Adrenal gland (tissue), 12 donors: Measurements from ENCODE around the gene SFXN3. TPM values are rescaled to one million over a fixed set of nuclear protein-coding genes. Genes with fewer than 3 reads are reported as not detected.

Experiments
- DNase-seq, 7 donors: peaks; one replicate each; pipeline ENCODE4 v3.0.0-alpha.2; 2019 to 2020
- H3K27ac ChIP-seq, 5 donors: fragments of 200-600 bp; sonication (generic) in 4 of 5; 1 replicate in 3 of 5; 2 replicates in 2 of 5; pipeline versions ENCODE4 v1.5.1 to v1.8.0; 2016 to 2020; ENCODE audit warnings: mild to moderate bottlenecking in 1 of 5
- H3K27me3 ChIP-seq: fragments of 200-600 bp; 2 replicates; pipeline ENCODE4 v1.8.0; 2021
- H3K36me3 ChIP-seq, 2 donors: fragments of 200-600 bp; replicated peaks in 1 of 2; 1 replicate in 1 of 2; 2 replicates in 1 of 2; pipeline versions ENCODE4 v1.5.1 to v1.8.0; 2018 to 2022
- H3K4me1 ChIP-seq, 2 donors: fragments of 200-600 bp; replicated peaks in 1 of 2; 1 replicate in 1 of 2; 2 replicates in 1 of 2; pipeline versions ENCODE4 v1.5.1 to v1.8.0; 2018 to 2021
- H3K4me3 ChIP-seq, 4 donors: fragments of 200-600 bp; sonication (generic) in 3 of 4; one replicate each; pipeline ENCODE4 v1.5.1; 2016 to 2018
- H3K9me3 ChIP-seq, 3 donors: fragments of 200-600 bp; sonication (generic) in 1 of 3; replicated peaks in 1 of 3; 1 replicate in 2 of 3; 2 replicates in 1 of 3; pipeline versions ENCODE4 v1.5.1 to v1.8.0; 2016 to 2021
- POLR2A ChIP-seq, 2 donors: fragments of 450-650 bp; IDR thresholded peaks; one replicate each; pipeline ENCODE4 v1.6.1; 2017; ENCODE audit warnings: antibody characterized with exemption in 2 of 2, mild to moderate bottlenecking in 2 of 2, moderate library complexity in 1 of 2
- WGBS, 4 donors: extraction: QIAGEN DNeasy Blood & Tissue Kit in 2 of 4; methylation state at CpG; one replicate each; pipeline versions ENCODE4 v1.1.5 to v1.1.7; 2013 to 2017; 5-methylcytosine and 5-hydroxymethylcytosine counted together
- intact Hi-C, 2 donors: fragments of 100-400 bp; cut with DNase I; formaldehyde crosslinking; loops; one replicate each; pipeline versions ENCODE4 v1.14.1 to v1.15.0; 2022 to 2023
- polyA plus RNA-seq, 3 donors: library from polyadenylated mRNA; stranded (reverse); fragments of 200-250 nt in 2 of 3; fragments of 350-450 nt in 1 of 3; fragmentation: Illumina TruSeq in 1 of 3; extraction: RNeasy Lipid Tissue Mini Kit (QIAGEN cat#74804) in 1 of 3; gene quantifications; one replicate each; pipeline ENCODE4 v1.2.3, GENCODE V29; 2013 to 2014
- total RNA-seq, 9 donors: library from RNA; depleted of rRNA in 4 of 9; stranded (reverse); fragments of >200 nt in 4 of 9; fragments of 120-200 nt in 1 of 9; fragmentation: NEBNext Ultra II Directional in 1 of 9; extraction: Animal tissue kit (Norgen Biotek cat#: 25700) in 1 of 9; gene quantifications; one replicate each; pipeline versions ENCODE4 v1.1.0 to v1.2.4, GENCODE V29; 2013 to 2023
- TF ChIP-seq, protein P1 (sequence below), 6 experiments: fragments of 450-650 bp in 4 of 6; fragments of 200-600 bp in 2 of 6; sonication (generic) in 1 of 6; IDR thresholded peaks; 1 replicate in 5 of 6; 2 replicates in 1 of 6; pipeline versions ENCODE4 v1.5.1 to v1.8.0; 2016 to 2021; ENCODE audit warnings: antibody characterized with exemption in 6 of 6, mild to moderate bottlenecking in 2 of 6, moderate library complexity in 1 of 6
- donor health status: healthy with polysubstance abuse.
- donor health status: Bipolar disorder and iron deficiency.
- donor health status: DM: yes; HTN: yes; CAD: no.
- donor health status: DM: no; HTN: no; CAD: no.
- donor health status: DM: no; HTN: no; CAD: no.
- donor health status: DM: yes; HTN: yes; CAD: no.

Gene SFXN3
- total and polyA plus RNA-seq, 12 donors = 20.4 to 54.0 (median 31.0) TPM

DNA sequence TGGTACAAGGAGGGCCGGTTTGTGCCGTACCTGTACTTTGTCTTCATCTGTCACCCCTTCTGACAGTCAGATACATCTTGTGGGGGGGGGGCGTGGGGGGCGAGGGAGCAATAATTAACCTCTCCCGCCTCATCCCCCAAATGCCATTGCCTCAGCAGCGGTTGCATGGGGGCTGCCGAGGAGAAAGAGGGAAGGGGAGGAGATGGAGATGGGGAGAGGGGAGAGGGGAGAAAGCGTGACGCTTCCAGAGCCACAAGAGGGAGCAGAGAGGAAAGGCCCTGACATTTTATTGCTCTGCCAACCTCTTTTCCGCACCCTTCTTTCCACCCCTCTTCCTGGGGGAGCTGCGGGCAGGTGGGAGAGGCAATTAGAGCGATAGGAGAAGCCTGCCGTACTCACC lies 42.6 kb downstream of the SFXN3 start:
- intact Hi-C loops = no loop called here
- TF ChIP-seq, protein P1, sequence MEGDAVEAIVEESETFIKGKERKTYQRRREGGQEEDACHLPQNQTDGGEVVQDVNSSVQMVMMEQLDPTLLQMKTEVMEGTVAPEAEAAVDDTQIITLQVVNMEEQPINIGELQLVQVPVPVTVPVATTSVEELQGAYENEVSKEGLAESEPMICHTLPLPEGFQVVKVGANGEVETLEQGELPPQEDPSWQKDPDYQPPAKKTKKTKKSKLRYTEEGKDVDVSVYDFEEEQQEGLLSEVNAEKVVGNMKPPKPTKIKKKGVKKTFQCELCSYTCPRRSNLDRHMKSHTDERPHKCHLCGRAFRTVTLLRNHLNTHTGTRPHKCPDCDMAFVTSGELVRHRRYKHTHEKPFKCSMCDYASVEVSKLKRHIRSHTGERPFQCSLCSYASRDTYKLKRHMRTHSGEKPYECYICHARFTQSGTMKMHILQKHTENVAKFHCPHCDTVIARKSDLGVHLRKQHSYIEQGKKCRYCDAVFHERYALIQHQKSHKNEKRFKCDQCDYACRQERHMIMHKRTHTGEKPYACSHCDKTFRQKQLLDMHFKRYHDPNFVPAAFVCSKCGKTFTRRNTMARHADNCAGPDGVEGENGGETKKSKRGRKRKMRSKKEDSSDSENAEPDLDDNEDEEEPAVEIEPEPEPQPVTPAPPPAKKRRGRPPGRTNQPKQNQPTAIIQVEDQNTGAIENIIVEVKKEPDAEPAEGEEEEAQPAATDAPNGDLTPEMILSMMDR (IDR thresholded peaks at IDR 0.05) = no peak
- no peak for TF ChIP-seq POLR2A (IDR thresholded peaks at IDR 0.05)
- 7 to 19% (median 10%) methylated on average over 10 to 13 of the region's 13 CpGs for WGBS, 4 donors

GRCh38 chr10:101075775-101076174 lies 44.7 kb downstream of the SFXN3 start:
- no peaks in the 10 kb centered on the region for H3K36me3 ChIP-seq
- H3K4me1 ChIP-seq = no peaks in the 10 kb centered on the region
- no peaks in the 10 kb centered on the region for H3K9me3 ChIP-seq
- intact Hi-C loops = no loop called here
- 11 to 17% (median 13%) methylated on average over 4 of the region's 4 CpGs for WGBS, 4 donors
- DNase-seq = no peak
- no peak overlapping the region for H3K4me3 ChIP-seq
- H3K27ac ChIP-seq = no peak overlapping the region
- H3K27me3 ChIP-seq = peaks cover 31% of the 10 kb centered on the region
- TF ChIP-seq POLR2A (IDR thresholded peaks at IDR 0.05) = no peak
- TF ChIP-seq, protein P1 (IDR thresholded peaks at IDR 0.05) = no peak

More for the DNA sequence above, 42.6 kb downstream of the SFXN3 start:
- no peaks in the 10 kb centered on the region for H3K9me3 ChIP-seq
- no peaks in the 10 kb centered on the region for H3K36me3 ChIP-seq
- peaks cover 25% of the 10 kb centered on the region for H3K27me3 ChIP-seq
- DNase-seq = no peak
- H3K4me3 ChIP-seq = no peak overlapping the region
- H3K4me1 ChIP-seq = no peaks in the 10 kb centered on the region
- no peak overlapping the region for H3K27ac ChIP-seq

DNA sequence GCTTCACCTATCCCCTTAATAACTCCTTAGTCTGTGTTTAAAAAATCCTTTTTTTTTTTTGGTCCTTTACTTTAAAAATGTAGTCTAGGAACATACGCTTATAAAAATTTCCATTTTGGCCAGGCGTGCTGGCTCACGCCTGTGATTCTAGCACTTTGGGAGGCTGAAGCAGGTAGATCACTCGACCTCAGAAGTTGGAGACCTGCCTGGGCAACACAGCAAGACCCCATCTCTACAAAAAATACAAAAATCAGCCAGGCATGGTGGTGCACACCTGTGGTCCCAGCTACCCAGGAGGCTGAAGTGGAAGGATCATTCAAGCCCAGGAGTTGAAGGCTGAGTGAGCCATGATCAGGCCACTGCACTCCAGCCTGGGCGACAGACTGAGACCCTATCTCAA lies 45.6 kb downstream of the SFXN3 start:
- peaks cover 32% of the 10 kb centered on the region for H3K27me3 ChIP-seq
- 65 to 78% (median 73%) methylated on average over 5 of the region's 5 CpGs for WGBS, 4 donors
- no peaks in the 10 kb centered on the region for H3K36me3 ChIP-seq
- H3K9me3 ChIP-seq = no peaks in the 10 kb centered on the region
- DNase-seq = no peak
- TF ChIP-seq, protein P1 (IDR thresholded peaks at IDR 0.05) = no peak
- no peak for TF ChIP-seq POLR2A (IDR thresholded peaks at IDR 0.05)
- H3K4me3 ChIP-seq = no peak overlapping the region
- intact Hi-C loops = no loop called here
- H3K4me1 ChIP-seq = no peaks in the 10 kb centered on the region
- no peak overlapping the region for H3K27ac ChIP-seq

- Histone ChIP-seq H3K27me3 (peaks cover 28% of the 10 kb centered on the region), H3K4me1 (no peaks in the 10 kb centered on the region), H3K36me3 (no peaks in the 10 kb centered on the region), H3K4me3 (no peak overlapping the region), H3K9me3 (no peaks in the 10 kb centered on the region), H3K27ac (no peak overlapping the region)
- 84 to 100% (median 87%) methylated on average over 1 of the region's 1 CpG for WGBS, 4 donors
- intact Hi-C loops = no loop called here
- DNase-seq = no peak
- TF ChIP-seq, protein P1 (IDR thresholded peaks at IDR 0.05) = no peak
- no peak for TF ChIP-seq POLR2A (IDR thresholded peaks at IDR 0.05)
These were observed 48.8 kb downstream of the SFXN3 start for GRCh38 chr10:101079874-101080273.
